IPS-15b (cell line): ENCODE data around the gene STK24.

Source experiments
- H3K27me3 ChIP-seq: one replicate; pipeline ENCODE4 v1.6.1; 2013; ENCODE audit warnings: low read length; ENCODE audit not compliant: control insufficient read depth, insufficient read depth
- H3K36me3 ChIP-seq: one replicate; pipeline ENCODE4 v1.6.1; 2013; ENCODE audit warnings: low read length; ENCODE audit not compliant: control insufficient read depth, insufficient read depth
- H3K4me1 ChIP-seq: one replicate; pipeline ENCODE4 v1.6.1; 2013; ENCODE audit warnings: mild to moderate bottlenecking, low read length; ENCODE audit not compliant: control insufficient read depth, insufficient read depth
- H3K4me3 ChIP-seq: one replicate; pipeline ENCODE4 v1.5.1; 2013; ENCODE audit warnings: low read depth, low read length
- H3K9ac ChIP-seq: one replicate; pipeline ENCODE4 v1.6.1; 2013; ENCODE audit warnings: low read depth, mild to moderate bottlenecking, low read length
- H3K9me3 ChIP-seq: one replicate; pipeline ENCODE4 v1.6.1; 2013; ENCODE audit warnings: mild to moderate bottlenecking, low read length; ENCODE audit not compliant: control insufficient read depth, insufficient read depth

STK24 gene

GRCh38 chr13:98407575-98407974, 169.3 kb downstream of the STK24 start:
- H3K4me3 ChIP-seq, result no peak overlapping the region
- no peak overlapping the region for H3K9ac ChIP-seq
- H3K27me3 ChIP-seq, result no peaks in the 10 kb centered on the region
- no peaks in the 10 kb centered on the region for H3K9me3 ChIP-seq
- H3K4me1 ChIP-seq, result peaks cover 5% of the 10 kb centered on the region
- peaks cover 3% of the 10 kb centered on the region for H3K36me3 ChIP-seq

- no peaks in the 10 kb centered on the region for H3K9me3 ChIP-seq
- peaks cover 3% of the 10 kb centered on the region for H3K36me3 ChIP-seq
- H3K4me1 ChIP-seq, result peaks cover 5% of the 10 kb centered on the region
- no peak overlapping the region for H3K4me3 ChIP-seq
- no peaks in the 10 kb centered on the region for H3K27me3 ChIP-seq
- H3K9ac ChIP-seq, result no peak overlapping the region
These were observed 169.9 kb downstream of the STK24 start for GRCh38 chr13:98406971-98407370.

DNA sequence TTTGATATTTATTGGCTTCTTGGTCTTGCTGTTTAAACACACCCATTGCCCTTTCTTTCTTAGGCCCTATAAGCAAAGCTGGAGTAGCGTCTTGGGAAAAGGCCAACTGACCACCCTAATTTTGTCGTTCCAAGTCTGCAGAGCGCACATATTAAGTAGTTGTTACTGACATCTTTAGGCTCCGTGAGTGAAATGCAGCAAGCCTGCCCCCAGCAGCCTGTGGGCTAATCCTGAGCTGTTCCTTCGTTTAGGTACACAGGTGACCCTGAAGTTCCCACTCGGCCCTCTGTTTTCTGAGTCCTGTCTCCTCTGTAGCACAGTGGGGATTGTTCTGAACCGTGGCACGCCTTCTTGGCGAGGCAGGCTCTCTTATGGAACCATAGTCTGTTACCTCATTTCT, 170.5 kb downstream of the STK24 start:
- Histone ChIP-seq H3K9me3 (no peaks in the 10 kb centered on the region), H3K27me3 (no peaks in the 10 kb centered on the region), H3K36me3 (peaks cover 3% of the 10 kb centered on the region), H3K9ac (no peak overlapping the region), H3K4me3 (no peak overlapping the region), H3K4me1 (peaks cover 5% of the 10 kb centered on the region)

DNA sequence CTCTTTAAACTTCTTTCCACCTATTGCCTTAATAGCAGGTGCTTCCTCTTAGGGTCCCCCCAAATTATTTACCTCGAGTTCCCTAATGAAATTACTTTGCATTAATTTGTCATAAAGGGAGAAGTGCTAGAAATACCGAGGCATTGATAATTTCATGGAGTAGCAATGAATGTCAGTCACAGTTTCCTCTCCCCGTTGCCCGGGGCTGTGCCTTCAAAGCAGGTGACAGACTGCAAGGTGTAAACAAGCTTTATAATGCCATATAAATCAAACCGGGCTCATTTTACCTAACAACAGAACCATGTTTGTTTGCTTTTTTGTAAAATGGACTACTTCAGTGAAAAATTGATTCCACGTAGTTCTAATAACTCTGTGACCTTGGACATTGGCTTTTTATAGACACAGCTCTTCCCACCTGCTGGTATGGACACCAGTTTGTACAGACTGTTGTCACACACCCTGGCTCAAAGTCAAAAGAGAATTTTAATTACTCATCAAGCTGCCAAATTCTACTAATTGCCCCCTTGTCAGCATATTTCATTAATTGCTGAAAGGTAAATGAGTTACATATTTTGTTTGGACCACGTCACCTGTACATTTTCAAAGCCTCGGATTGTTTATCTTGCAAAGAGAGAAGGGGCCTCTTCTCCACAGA, 171.1 kb downstream of the STK24 start:
- no peaks in the 10 kb centered on the region for H3K9me3 ChIP-seq
- H3K36me3 ChIP-seq, result peaks cover 3% of the 10 kb centered on the region
- H3K27me3 ChIP-seq, result no peaks in the 10 kb centered on the region
- no peak overlapping the region for H3K9ac ChIP-seq
- no peak overlapping the region for H3K4me3 ChIP-seq
- peaks cover 5% of the 10 kb centered on the region for H3K4me1 ChIP-seq

- peaks cover 3% of the 10 kb centered on the region for H3K36me3 ChIP-seq
- H3K4me1 ChIP-seq, result peaks cover 5% of the 10 kb centered on the region
- H3K4me3 ChIP-seq, result no peak overlapping the region
- no peaks in the 10 kb centered on the region for H3K27me3 ChIP-seq
- no peaks in the 10 kb centered on the region for H3K9me3 ChIP-seq
- H3K9ac ChIP-seq, result no peak overlapping the region
These were observed 171.8 kb downstream of the STK24 start for GRCh38 chr13:98405107-98405571.

DNA sequence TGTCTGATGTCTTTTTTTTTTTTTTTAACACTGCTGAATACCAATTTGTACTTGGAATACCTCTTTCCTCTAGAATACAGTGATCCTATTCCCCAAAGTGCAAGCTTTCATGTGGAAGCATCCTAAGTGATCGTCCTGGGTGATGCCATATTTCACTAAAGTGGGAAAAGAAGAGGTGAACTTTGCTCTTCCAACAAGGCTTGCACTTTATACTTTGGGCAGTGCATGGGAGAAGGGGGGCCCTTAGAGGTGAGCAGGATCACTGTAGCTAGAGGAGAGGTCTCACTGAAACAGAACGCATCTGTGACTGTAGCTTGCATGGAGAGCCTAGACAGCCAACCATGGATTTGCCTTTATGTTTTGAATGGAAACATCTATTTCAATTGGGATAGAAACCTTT, 173.8 kb downstream of the STK24 start:
- H3K4me3 ChIP-seq, result no peak overlapping the region
- H3K4me1 ChIP-seq, result peaks cover 5% of the 10 kb centered on the region
- no peaks in the 10 kb centered on the region for H3K9me3 ChIP-seq
- no peak overlapping the region for H3K9ac ChIP-seq
- H3K36me3 ChIP-seq, result no peaks in the 10 kb centered on the region
- no peaks in the 10 kb centered on the region for H3K27me3 ChIP-seq

- no peaks in the 10 kb centered on the region for H3K27me3 ChIP-seq
- no peaks in the 10 kb centered on the region for H3K36me3 ChIP-seq
- H3K4me3 ChIP-seq, result no peak overlapping the region
- H3K9me3 ChIP-seq, result no peaks in the 10 kb centered on the region
- H3K9ac ChIP-seq, result no peak overlapping the region
- H3K4me1 ChIP-seq, result peaks cover 5% of the 10 kb centered on the region
These were observed 175.0 kb downstream of the STK24 start for GRCh38 chr13:98401934-98402333.

GRCh38 chr13:98399756-98400155, 177.2 kb downstream of the STK24 start:
- Histone ChIP-seq H3K4me1 (peaks cover under 1% of the 10 kb centered on the region), H3K9ac (no peak overlapping the region), H3K9me3 (no peaks in the 10 kb centered on the region), H3K4me3 (no peak overlapping the region), H3K36me3 (peaks cover 6% of the 10 kb centered on the region), H3K27me3 (no peaks in the 10 kb centered on the region)

- no peak overlapping the region for H3K9ac ChIP-seq
- H3K9me3 ChIP-seq, result no peaks in the 10 kb centered on the region
- no peak overlapping the region for H3K4me3 ChIP-seq
- no peaks in the 10 kb centered on the region for H3K4me1 ChIP-seq
- H3K27me3 ChIP-seq, result no peaks in the 10 kb centered on the region
- peaks cover 10% of the 10 kb centered on the region for H3K36me3 ChIP-seq
These were observed 178.3 kb downstream of the STK24 start for GRCh38 chr13:98398581-98398980.

DNA sequence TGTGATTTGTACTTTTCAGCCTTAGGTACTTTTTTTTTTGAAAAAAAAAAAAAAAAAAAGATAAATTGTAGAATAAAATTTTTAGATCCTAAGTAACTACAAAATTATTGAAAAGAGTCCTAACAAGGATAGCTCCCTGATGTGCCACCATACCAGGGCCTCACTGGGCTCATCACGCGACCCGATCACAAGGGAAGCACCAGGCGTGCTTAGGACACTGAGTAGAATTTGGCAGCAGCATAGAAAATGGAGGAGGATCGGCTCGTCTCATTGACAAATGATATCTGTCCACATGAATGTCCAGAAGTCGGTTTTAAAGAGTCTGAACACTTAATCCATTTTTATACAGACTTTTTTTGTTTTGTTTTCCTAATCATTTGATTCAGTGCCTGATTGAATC, 179.0 kb downstream of the STK24 start:
- H3K9me3 ChIP-seq, result no peaks in the 10 kb centered on the region
- no peaks in the 10 kb centered on the region for H3K4me1 ChIP-seq
- no peak overlapping the region for H3K4me3 ChIP-seq
- H3K27me3 ChIP-seq, result no peaks in the 10 kb centered on the region
- H3K9ac ChIP-seq, result no peak overlapping the region
- H3K36me3 ChIP-seq, result peaks cover 12% of the 10 kb centered on the region

- no peaks in the 10 kb centered on the region for H3K9me3 ChIP-seq
- no peak overlapping the region for H3K9ac ChIP-seq
- H3K36me3 ChIP-seq, result peaks cover 12% of the 10 kb centered on the region
- no peaks in the 10 kb centered on the region for H3K27me3 ChIP-seq
- no peak overlapping the region for H3K4me3 ChIP-seq
- no peaks in the 10 kb centered on the region for H3K4me1 ChIP-seq
These were observed 179.7 kb downstream of the STK24 start for GRCh38 chr13:98397221-98397620.

- H3K36me3 ChIP-seq, result peaks cover 12% of the 10 kb centered on the region
- H3K9me3 ChIP-seq, result no peaks in the 10 kb centered on the region
- no peak overlapping the region for H3K4me3 ChIP-seq
- no peaks in the 10 kb centered on the region for H3K27me3 ChIP-seq
- no peaks in the 10 kb centered on the region for H3K4me1 ChIP-seq
- H3K9ac ChIP-seq, result no peak overlapping the region
These were observed 180.7 kb downstream of the STK24 start for GRCh38 chr13:98396071-98396710.
